Neuron (in vitro differentiated cells): ENCODE measurements around the gene LCP2.
"Not testable (repeated sequence)": the region's sequence is repeated elsewhere in the genome, so short reads cannot be mapped to it uniquely, and the experiment has no call there.

ENCODE experiments used
- H2AFZ ChIP-seq: one replicate; pipeline ENCODE4 v1.6.1; 2013; ENCODE audit warnings: low read depth, mild to moderate bottlenecking, inconsistent platforms, low read length, moderate library complexity
- H3K27me3 ChIP-seq: one replicate; pipeline ENCODE4 v1.6.1; 2013; ENCODE audit warnings: low read length; ENCODE audit not compliant: insufficient read depth
- H3K36me3 ChIP-seq: one replicate; pipeline ENCODE4 v1.6.1; 2013; ENCODE audit warnings: low read length; ENCODE audit not compliant: insufficient read depth
- H3K4me1 ChIP-seq: one replicate; pipeline ENCODE4 v1.6.1; 2013; ENCODE audit warnings: low read length; ENCODE audit not compliant: insufficient read depth
- H3K4me3 ChIP-seq: 2 replicates; pipeline ENCODE4 v1.5.1; 2013; ENCODE audit warnings: mild to moderate bottlenecking, low read length, moderate library complexity
- H3K9me3 ChIP-seq: one replicate; pipeline ENCODE4 v1.6.1; 2013; ENCODE audit warnings: low read length

LCP2 gene

GRCh38 chr5:170254056-170254455 is 43.5 kb downstream of the LCP2 start:
- H3K9me3 ChIP-seq: no peaks in the 10 kb centered on the region
- no peak overlapping the region for H2AFZ ChIP-seq
- no peaks in the 10 kb centered on the region for H3K27me3 ChIP-seq
- no peak overlapping the region for H3K4me3 ChIP-seq
- H3K4me1 ChIP-seq: no peaks in the 10 kb centered on the region
- H3K36me3 ChIP-seq: no peaks in the 10 kb centered on the region

DNA sequence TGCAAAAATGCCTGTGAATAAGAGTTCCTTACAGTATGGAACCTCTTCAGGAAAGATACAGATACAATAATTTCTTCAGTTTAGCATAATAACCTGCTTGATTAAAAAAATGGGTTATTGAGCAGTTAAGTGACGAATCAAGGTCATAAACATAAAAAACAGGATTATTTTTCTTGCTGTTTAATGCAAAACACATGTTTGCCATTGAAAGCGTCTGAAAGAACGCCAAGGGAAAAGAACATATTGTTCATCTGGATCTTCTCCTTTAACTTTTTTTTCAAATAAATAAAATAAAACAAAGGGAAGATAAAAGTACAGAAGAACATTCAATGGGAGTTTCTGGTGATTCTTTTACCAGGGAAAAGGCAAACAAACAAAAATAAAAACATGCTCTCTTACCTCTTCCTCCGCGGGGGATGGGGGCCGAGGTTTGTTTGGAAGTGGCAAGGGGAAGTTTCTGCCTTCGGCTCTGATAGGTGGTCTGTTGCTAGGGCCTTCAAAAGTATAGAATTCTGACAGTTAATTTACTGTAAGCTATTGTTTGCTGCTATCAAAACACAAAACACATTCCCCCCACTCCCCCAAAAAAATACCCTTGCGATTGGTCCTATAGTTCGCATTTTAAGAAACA is 44.7 kb downstream of the LCP2 start:
- H3K4me3 ChIP-seq: no peak overlapping the region
- no peaks in the 10 kb centered on the region for H3K36me3 ChIP-seq
- H3K27me3 ChIP-seq: no peaks in the 10 kb centered on the region
- no peaks in the 10 kb centered on the region for H3K4me1 ChIP-seq
- H2AFZ ChIP-seq: no peak overlapping the region
- H3K9me3 ChIP-seq: no peaks in the 10 kb centered on the region

GRCh38 chr5:170252109-170252508 is 45.5 kb downstream of the LCP2 start:
- Histone ChIP-seq H3K27me3 (no peaks in the 10 kb centered on the region), H3K4me3 (no peak overlapping the region), H3K36me3 (no peaks in the 10 kb centered on the region), H3K9me3 (no peaks in the 10 kb centered on the region), H2AFZ (no peak overlapping the region), H3K4me1 (no peaks in the 10 kb centered on the region)

DNA sequence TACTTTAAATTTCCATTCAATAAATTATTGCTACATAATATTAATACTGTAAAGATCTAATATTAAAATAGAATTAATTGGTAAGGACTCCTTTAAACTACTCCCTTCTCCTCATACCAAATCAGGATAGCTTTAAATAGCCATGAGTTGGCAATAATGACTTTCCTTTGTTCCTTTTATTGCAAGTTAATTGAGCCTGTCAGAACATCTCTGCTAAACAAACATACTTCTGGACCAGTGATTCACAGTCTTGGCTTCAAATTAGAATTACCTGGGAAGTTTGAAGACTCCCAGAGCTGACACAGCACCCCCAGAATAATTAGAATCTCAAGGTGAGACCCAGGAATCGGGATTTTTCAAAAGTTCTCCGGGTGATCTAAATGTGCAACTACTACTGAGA is 46.1 kb downstream of the LCP2 start:
- H3K4me1 ChIP-seq: no peaks in the 10 kb centered on the region
- H2AFZ ChIP-seq: no peak overlapping the region
- no peaks in the 10 kb centered on the region for H3K27me3 ChIP-seq
- H3K9me3 ChIP-seq: no peaks in the 10 kb centered on the region
- H3K4me3 ChIP-seq: no peak overlapping the region
- no peaks in the 10 kb centered on the region for H3K36me3 ChIP-seq

DNA sequence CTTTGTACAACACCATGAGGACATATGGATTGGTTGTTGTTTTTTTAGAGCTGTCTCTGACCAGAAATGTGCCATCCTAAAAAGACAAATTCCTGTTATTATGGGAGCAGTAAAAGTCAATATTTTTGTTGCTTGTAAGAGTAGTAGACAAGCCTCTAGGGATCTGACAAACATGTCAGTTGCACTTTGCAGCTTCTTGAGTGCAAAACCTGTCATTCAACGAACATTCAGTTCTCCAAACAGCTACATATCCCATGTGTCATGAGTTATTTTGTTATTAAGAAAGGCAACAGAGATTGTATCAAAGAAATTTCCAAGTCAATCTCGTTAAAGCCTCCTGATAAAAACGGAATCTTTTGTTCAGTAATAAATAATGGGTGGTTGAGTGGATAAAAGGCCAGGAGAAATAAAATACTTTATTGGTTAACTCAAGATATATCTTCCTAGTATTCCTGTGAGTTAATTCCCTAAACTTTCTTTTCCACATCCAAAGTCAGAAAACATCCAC is 46.7 kb downstream of the LCP2 start:
- H3K36me3 ChIP-seq: no peaks in the 10 kb centered on the region
- no peak overlapping the region for H2AFZ ChIP-seq
- no peak overlapping the region for H3K4me3 ChIP-seq
- H3K4me1 ChIP-seq: no peaks in the 10 kb centered on the region
- H3K9me3 ChIP-seq: no peaks in the 10 kb centered on the region
- no peaks in the 10 kb centered on the region for H3K27me3 ChIP-seq

GRCh38 chr5:170249355-170249754 is 48.2 kb downstream of the LCP2 start:
- H3K9me3 ChIP-seq: no peaks in the 10 kb centered on the region
- no peak overlapping the region for H2AFZ ChIP-seq
- no peaks in the 10 kb centered on the region for H3K4me1 ChIP-seq
- no peaks in the 10 kb centered on the region for H3K27me3 ChIP-seq
- H3K36me3 ChIP-seq: no peaks in the 10 kb centered on the region
- no peak overlapping the region for H3K4me3 ChIP-seq

DNA sequence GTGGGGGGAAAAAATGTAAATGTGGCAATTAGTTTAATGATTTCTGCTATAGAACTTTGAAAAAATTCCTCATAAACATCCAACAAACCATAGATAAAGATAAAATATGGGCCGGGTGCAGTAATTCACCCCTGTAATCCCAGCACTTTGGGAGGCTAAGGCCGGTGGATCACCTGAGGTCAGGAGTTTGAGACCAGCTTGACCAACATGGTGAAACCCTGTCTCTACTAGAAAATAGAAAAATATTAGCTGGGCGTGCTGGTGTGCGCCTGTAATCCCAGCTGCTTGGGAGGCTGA is 48.7 kb downstream of the LCP2 start:
- H3K4me1 ChIP-seq, H3K27me3 ChIP-seq, H3K9me3 ChIP-seq, H2AFZ ChIP-seq, H3K36me3 ChIP-seq, H3K4me3 ChIP-seq: not testable (repeated sequence)

- H2AFZ ChIP-seq: no peak overlapping the region
- no peaks in the 10 kb centered on the region for H3K9me3 ChIP-seq
- no peak overlapping the region for H3K4me3 ChIP-seq
- H3K27me3 ChIP-seq: no peaks in the 10 kb centered on the region
- no peaks in the 10 kb centered on the region for H3K36me3 ChIP-seq
- no peaks in the 10 kb centered on the region for H3K4me1 ChIP-seq
Measured at GRCh38 chr5:170248172-170248930, 49.2 kb downstream of the LCP2 start.

GRCh38 chr5:170247363-170247762 is 50.2 kb downstream of the LCP2 start:
- Histone ChIP-seq H3K4me1 (no peaks in the 10 kb centered on the region), H2AFZ (no peak overlapping the region), H3K9me3 (no peaks in the 10 kb centered on the region), H3K27me3 (no peaks in the 10 kb centered on the region), H3K36me3 (no peaks in the 10 kb centered on the region), H3K4me3 (no peak overlapping the region)

- Histone ChIP-seq H3K27me3 (no peaks in the 10 kb centered on the region), H3K9me3 (no peaks in the 10 kb centered on the region), H3K4me3 (no peak overlapping the region)
Measured at GRCh38 chr5:170246126-170246870, 51.3 kb downstream of the LCP2 start.

DNA sequence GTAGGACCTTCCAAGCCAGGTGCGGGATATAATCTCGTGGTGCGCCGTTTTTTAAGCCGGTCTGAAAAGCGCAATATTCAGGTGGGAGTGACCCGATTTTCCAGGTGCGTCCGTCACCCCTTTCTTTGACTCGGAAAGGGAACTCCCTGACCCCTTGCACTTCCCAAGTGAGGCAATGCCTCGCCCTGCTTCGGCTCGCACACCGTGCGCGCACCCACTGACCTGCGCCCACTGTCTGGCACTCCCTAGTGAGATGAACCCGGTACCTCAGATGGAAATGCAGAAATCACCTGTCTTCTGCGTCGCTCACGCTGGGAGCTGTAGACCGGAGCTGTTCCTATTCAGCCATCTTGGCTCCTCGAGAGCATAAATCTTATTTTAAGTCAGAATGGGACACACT is 52.1 kb downstream of the LCP2 start:
- H3K36me3 ChIP-seq, H3K4me3 ChIP-seq, H3K4me1 ChIP-seq, H2AFZ ChIP-seq, H3K9me3 ChIP-seq, H3K27me3 ChIP-seq: not testable (repeated sequence)

More at GRCh38 chr5:170246126-170246870, 51.3 kb downstream of the LCP2 start:
- no peak overlapping the region for H2AFZ ChIP-seq
- no peaks in the 10 kb centered on the region for H3K36me3 ChIP-seq
- H3K4me1 ChIP-seq: no peaks in the 10 kb centered on the region

DNA sequence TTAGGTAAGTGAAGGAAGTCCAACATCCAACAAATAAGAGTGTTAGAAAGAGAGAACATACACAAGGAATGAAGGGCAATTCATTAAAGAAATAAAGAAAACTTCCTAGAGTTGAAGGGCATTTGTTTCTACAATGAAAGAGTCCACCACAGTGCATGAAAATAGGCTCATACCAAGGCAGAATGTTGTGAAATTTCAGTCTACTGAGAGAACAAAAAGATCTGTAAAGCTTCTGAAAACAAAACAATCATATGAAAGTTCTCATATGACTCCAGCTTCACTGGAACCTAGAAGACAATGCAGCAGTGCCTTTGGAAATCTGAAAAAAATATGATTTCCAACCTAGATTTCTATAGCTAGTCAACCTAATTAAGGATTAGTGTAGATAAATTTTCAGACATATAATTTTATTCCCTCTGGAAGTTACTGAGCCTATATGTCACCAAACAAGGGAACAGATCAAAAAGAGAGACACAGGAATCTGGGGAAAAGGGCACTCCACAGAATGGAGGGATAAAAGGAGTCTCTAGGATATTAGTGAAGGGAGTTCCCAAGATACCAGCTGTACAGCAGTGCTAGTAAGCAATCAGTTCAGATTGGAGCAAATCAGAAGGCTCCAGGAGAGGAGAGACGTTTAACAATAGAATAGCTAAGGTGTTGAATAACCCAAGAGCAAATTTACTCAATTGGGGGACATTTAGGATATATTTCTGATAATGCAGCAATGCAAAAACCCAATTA is 59.0 kb downstream of the LCP2 start:
- Histone ChIP-seq H3K36me3 (no peaks in the 10 kb centered on the region), H3K27me3 (no peaks in the 10 kb centered on the region), H2AFZ (no peak overlapping the region), H3K9me3 (no peaks in the 10 kb centered on the region), H3K4me1 (no peaks in the 10 kb centered on the region), H3K4me3 (no peak overlapping the region)
